Keratinocyte (primary cell): ENCODE data around the gene TIMP2.

Experiments used
- CTCF ChIP-seq, 3 experiments: IDR thresholded peaks in 1 of 3; conservative IDR thresholded peaks in 1 of 3; optimal IDR thresholded peaks in 1 of 3; 2 replicates in 2 of 3; 3 replicates in 1 of 3; pipeline versions ENCODE3 to v1.5.1; 2011; ENCODE audit warnings: low read length in 3 of 3, mild to moderate bottlenecking in 3 of 3, moderate library complexity in 2 of 3, control low read depth in 1 of 3, inconsistent platforms in 1 of 3; ENCODE audit not compliant: insufficient read depth in 2 of 3; ENCODE audit errors: extremely low read depth in 1 of 3
- EZH2 ChIP-seq: IDR thresholded peaks from one replicate; pipeline ENCODE4 v1.6.1; 2012; ENCODE audit warnings: inconsistent platforms, mild to moderate bottlenecking, low read length, moderate library complexity

- no peak for TF ChIP-seq CTCF (optimal IDR thresholded peaks at IDR 0.05 in 1 of 3, IDR thresholded peaks at IDR 0.05 in 1 of 3, conservative IDR thresholded peaks at IDR 0.05 in 1 of 3; ENCODE audit: extremely low read depth in 1 of 3, insufficient read depth in 2 of 3, low read length in 3 of 3)
- TF ChIP-seq EZH2, result no peak
These were observed 20.1 kb downstream of the TIMP2 start for GRCh38 chr17:78905116-78905515.
